SK-N-MC (cell line): Measurements from ENCODE around the gene ANTXR1.

Source experiments
- EZH2 ChIP-seq: fragments of 200-600 bp; sonication (generic); IDR thresholded peaks from one replicate; pipeline ENCODE4 v1.6.1; 2017; ENCODE audit warnings: antibody characterized with exemption
- POLR2AphosphoS5 ChIP-seq: IDR thresholded peaks from 2 replicates; pipeline ENCODE4 v1.6.1; 2012; ENCODE audit warnings: mild to moderate bottlenecking, low read depth, low read length, borderline replicate concordance

DNA sequence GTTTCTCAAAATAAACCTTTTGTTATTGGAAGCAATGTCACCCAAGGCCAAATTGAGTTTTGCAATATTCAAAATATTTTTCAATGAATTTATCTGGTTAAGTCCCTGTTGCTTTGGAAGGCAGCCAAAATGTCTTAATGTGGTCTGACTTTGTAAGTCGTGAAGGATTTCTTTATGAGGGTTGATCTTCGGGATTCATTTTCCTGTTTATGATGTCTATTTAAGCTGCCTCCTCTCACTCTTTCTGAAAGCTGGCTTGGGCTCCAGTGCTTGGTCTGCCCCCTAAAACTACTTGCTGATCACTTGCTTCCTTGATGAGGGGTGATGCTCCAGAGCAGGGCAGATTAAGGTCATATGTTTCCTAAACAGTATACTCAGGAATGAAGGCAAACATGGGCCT, 141.1 kb downstream of the ANTXR1 start:
- TF ChIP-seq POLR2AphosphoS5 (no peak), EZH2 (no peak)
